GM20431 (cell line): ENCODE measurements around the gene RABGAP1L.
"Not testable (repeated sequence)": the region's sequence is repeated elsewhere in the genome, so short reads cannot be mapped to it uniquely, and the experiment has no call there.

Source experiments
- in situ Hi-C: fragments of 300-500 bp; cut with MseI, MboI; formaldehyde crosslinking; loops from one replicate; pipeline ENCODE4 v1.15.0; 2020; ENCODE audit warnings: low sequenced_read_pairs; ENCODE audit not compliant: unreplicated experiment

Gene RABGAP1L

GRCh38 chr1:174230399-174230798, 71.1 kb downstream of the RABGAP1L start:
- in situ Hi-C loops, result no loop called here

GRCh38 chr1:174232761-174233160, 73.4 kb downstream of the RABGAP1L start:
- in situ Hi-C loops, result no loop called here

- in situ Hi-C loops, result not testable (repeated sequence)
Measured at GRCh38 chr1:174238845-174239501, 79.7 kb downstream of the RABGAP1L start.

- in situ Hi-C loops, result no loop called here
Measured at GRCh38 chr1:174239541-174239940, 80.2 kb downstream of the RABGAP1L start.

- in situ Hi-C loops, result no loop called here
Measured at GRCh38 chr1:174242856-174243255, 83.5 kb downstream of the RABGAP1L start.

GRCh38 chr1:174243451-174244000, 84.2 kb downstream of the RABGAP1L start:
- in situ Hi-C loops, result no loop called here

- in situ Hi-C loops, result no loop called here
Measured at GRCh38 chr1:174244017-174244416, 84.7 kb downstream of the RABGAP1L start.

GRCh38 chr1:174247472-174247871, 88.2 kb downstream of the RABGAP1L start:
- in situ Hi-C loops, result no loop called here

- in situ Hi-C loops, result no loop called here
Measured at GRCh38 chr1:174248041-174248440, 88.7 kb downstream of the RABGAP1L start.

- in situ Hi-C loops, result not testable (repeated sequence)
Measured at GRCh38 chr1:174256386-174256785, 97.1 kb downstream of the RABGAP1L start.

GRCh38 chr1:174258148-174258550, 98.8 kb downstream of the RABGAP1L start:
- in situ Hi-C loops, result no loop called here

- in situ Hi-C loops, result loop anchor here (10.0 kb wide), 1 partner anchor 472 kb away; no protein-coding TSS in a partner anchor
Measured at GRCh38 chr1:174262349-174263241, 103.3 kb downstream of the RABGAP1L start.

- in situ Hi-C loops, result loop anchor here (10.0 kb wide), 1 partner anchor 470 kb away; no protein-coding TSS in a partner anchor
Measured at GRCh38 chr1:174265282-174265681, 106.0 kb downstream of the RABGAP1L start.

- in situ Hi-C loops, result loop anchor here (10.0 kb wide), 1 partner anchor 468 kb away; no protein-coding TSS in a partner anchor
Measured at GRCh38 chr1:174266476-174266875, 107.2 kb downstream of the RABGAP1L start.

GRCh38 chr1:174266991-174267612, 107.8 kb downstream of the RABGAP1L start:
- in situ Hi-C loops, result loop anchor here (10.0 kb wide), 1 partner anchor 468 kb away; no protein-coding TSS in a partner anchor

- in situ Hi-C loops, result loop anchor here (10.0 kb wide), 1 partner anchor 465 kb away; no protein-coding TSS in a partner anchor
Measured at GRCh38 chr1:174269989-174270651, 110.8 kb downstream of the RABGAP1L start.

- in situ Hi-C loops, result no loop called here
Measured at GRCh38 chr1:174273190-174273589, 113.9 kb downstream of the RABGAP1L start.

- in situ Hi-C loops, result no loop called here
Measured at GRCh38 chr1:174273776-174274175, 114.5 kb downstream of the RABGAP1L start.

GRCh38 chr1:174274452-174274851, 115.1 kb downstream of the RABGAP1L start:
- in situ Hi-C loops, result no loop called here

GRCh38 chr1:174274884-174275283, 115.6 kb downstream of the RABGAP1L start:
- in situ Hi-C loops, result no loop called here
